Measurements from ENCODE around the gene MAGI2.

DNA sequence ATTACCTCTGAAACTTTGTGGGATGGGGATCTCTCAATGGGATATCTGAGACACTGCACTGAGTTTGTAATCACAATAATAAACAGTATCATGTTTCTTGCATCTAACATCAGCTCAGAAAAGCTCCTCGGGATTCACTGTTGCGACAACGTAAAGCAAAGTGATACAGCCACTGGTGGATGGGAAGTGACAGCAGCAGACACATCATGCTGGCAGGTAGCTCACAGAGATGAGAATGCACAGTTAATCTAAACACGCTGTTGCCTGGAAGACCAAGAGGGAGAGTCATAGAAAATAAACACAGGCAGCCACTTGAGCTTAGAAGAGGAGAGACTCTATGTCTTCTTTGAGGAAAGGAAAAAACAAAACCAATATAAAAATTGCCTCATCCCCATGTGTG lies 513.8 kb downstream of the MAGI2 start:
- TF ChIP-seq, protein P1, sequence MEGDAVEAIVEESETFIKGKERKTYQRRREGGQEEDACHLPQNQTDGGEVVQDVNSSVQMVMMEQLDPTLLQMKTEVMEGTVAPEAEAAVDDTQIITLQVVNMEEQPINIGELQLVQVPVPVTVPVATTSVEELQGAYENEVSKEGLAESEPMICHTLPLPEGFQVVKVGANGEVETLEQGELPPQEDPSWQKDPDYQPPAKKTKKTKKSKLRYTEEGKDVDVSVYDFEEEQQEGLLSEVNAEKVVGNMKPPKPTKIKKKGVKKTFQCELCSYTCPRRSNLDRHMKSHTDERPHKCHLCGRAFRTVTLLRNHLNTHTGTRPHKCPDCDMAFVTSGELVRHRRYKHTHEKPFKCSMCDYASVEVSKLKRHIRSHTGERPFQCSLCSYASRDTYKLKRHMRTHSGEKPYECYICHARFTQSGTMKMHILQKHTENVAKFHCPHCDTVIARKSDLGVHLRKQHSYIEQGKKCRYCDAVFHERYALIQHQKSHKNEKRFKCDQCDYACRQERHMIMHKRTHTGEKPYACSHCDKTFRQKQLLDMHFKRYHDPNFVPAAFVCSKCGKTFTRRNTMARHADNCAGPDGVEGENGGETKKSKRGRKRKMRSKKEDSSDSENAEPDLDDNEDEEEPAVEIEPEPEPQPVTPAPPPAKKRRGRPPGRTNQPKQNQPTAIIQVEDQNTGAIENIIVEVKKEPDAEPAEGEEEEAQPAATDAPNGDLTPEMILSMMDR (IDR thresholded peaks at IDR 0.05), result no peak
- TF ChIP-seq POLR2AphosphoS5 (IDR thresholded peaks at IDR 0.05) (no peak), POLR2A (IDR thresholded peaks at IDR 0.05) (no peak)

Data from breast epithelium (tissue), 3 donors.